ENCODE data around the gene SIN3A.

SIN3A gene

DNA sequence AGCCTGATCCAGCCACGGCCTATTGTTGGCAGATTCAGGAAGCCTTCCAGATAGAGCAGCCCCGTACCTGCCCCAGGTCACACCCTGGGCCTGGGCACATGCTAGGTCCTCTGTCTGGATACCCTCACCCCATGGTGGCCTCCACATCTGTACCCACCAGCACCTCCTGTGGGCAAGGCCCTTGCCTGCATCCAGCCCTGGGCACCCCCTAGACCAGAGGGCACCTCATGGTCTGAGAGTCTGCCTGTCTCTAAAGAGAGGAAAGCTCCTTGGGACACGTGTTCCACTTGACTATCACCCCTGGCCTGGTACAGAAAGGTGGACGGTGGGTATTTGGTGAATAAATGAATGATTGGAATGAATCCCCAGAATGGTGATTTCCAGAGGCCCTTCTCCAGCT, 124.5 kb downstream of the SIN3A start:
- TF ChIP-seq, protein P1, sequence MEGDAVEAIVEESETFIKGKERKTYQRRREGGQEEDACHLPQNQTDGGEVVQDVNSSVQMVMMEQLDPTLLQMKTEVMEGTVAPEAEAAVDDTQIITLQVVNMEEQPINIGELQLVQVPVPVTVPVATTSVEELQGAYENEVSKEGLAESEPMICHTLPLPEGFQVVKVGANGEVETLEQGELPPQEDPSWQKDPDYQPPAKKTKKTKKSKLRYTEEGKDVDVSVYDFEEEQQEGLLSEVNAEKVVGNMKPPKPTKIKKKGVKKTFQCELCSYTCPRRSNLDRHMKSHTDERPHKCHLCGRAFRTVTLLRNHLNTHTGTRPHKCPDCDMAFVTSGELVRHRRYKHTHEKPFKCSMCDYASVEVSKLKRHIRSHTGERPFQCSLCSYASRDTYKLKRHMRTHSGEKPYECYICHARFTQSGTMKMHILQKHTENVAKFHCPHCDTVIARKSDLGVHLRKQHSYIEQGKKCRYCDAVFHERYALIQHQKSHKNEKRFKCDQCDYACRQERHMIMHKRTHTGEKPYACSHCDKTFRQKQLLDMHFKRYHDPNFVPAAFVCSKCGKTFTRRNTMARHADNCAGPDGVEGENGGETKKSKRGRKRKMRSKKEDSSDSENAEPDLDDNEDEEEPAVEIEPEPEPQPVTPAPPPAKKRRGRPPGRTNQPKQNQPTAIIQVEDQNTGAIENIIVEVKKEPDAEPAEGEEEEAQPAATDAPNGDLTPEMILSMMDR (IDR thresholded peaks at IDR 0.05; ENCODE audit: low read depth, low read length, missing control alignments), result no peak
- H3K4me3 ChIP-seq (ENCODE audit: low read depth, low read length), result no peak overlapping the region
- in situ Hi-C loops (cut with HindIII; ENCODE audit: low sequenced_read_pairs), result no loop called here
- no peak for DNase-seq (ENCODE audit: low read depth)

DNA sequence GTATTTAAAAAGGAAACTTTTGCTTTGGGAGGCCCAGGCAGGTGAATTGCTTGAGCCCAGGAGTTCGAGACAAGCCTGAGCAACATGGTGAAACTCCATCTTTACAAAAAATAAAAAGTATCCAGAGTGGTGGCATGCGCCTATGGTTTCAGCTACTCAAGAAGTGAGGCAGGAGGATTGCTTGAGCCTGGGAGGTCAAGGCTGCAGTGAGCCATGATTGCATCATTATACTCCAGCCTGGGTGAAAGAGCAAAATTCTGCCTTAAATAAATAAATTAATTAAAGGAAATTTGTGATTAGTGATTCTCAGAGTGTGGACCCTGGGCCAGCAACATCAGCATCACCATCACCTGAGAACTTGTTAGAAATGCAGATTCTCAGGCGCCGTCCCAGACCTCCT, 125.6 kb downstream of the SIN3A start:
- in situ Hi-C loops (cut with HindIII; ENCODE audit: low sequenced_read_pairs), result no loop called here
- H3K4me3 ChIP-seq (ENCODE audit: low read depth, low read length), result no peak overlapping the region
- TF ChIP-seq, protein P1 (IDR thresholded peaks at IDR 0.05; ENCODE audit: low read depth, low read length, missing control alignments), result no peak
- DNase-seq (ENCODE audit: low read depth), result no peak

DNA sequence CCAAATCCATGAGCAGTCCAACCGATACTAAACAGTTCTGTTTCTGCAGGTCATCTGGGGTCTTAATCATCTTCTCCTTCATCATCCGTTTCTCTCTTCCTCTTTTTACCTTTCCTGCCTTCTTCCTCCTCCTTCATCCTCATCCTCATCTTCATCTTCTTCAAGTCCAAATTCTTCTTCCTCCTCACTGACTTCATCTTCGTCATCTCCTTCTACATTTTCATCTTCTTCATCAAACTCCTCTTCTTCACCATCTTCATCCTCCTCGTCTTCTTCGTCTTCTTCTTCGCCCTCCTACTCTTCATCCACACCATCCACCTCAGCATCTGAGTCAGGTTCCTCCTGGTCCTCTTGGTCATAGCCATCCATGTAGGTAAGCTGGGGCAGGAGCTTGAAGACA, 129.8 kb downstream of the SIN3A start:
- H3K4me3 ChIP-seq (ENCODE audit: low read depth, low read length), result no peak overlapping the region
- TF ChIP-seq, protein P1 (IDR thresholded peaks at IDR 0.05; ENCODE audit: low read depth, low read length, missing control alignments), result no peak
- in situ Hi-C loops (cut with HindIII; ENCODE audit: low sequenced_read_pairs), result no loop called here
- DNase-seq (ENCODE audit: low read depth), result no peak
